K562 (cell line): Measurements from ENCODE around the gene MYO1F. TPM values are rescaled to one million over a fixed set of nuclear protein-coding genes. Genes with fewer than 3 reads are reported as not detected.

Source experiments
- ATAC-seq: fragments of 200-7000 bp; cut with Tn5 transposase; 3 replicates; pipeline ENCODE4 v1.9.1; 2020; ENCODE audit warnings: moderate library complexity
- BruUV-seq: library from RNA; stranded (reverse); fragments of 400-500 nt; replicated peaks from 2 replicates; lab custom pipeline; 2021; lab: Mats Ljungman, UMichigan
- CTCF ChIA-PET: fragments of 300-600 bp; formaldehyde crosslinking; extraction: SDS; loops from one replicate; lab custom pipeline; 2021; ENCODE audit warnings: low intra/inter-chr PET ratio; lab: Yijun Ruan, JAX
- POLR2A ChIA-PET: fragments of 300-600, 350-650 bp; sonication (Branson Sonifier 250); formaldehyde crosslinking; extraction: SDS; loops from one replicate; lab custom pipeline; 2021; ENCODE audit warnings: antibody characterized with exemption, inconsistent platforms; lab: Yijun Ruan, JAX
- DNase-seq, 4 experiments: peaks; one replicate each; pipeline versions ENCODE4 v3.0.0 to v3.0.0-alpha.2; 2011 to 2018; ENCODE audit warnings: low spot score in 3 of 4, mixed read lengths in 3 of 4; ENCODE audit errors: extremely low read depth in 1 of 4
- FAIRE-seq: peaks from 2 replicates; lab custom pipeline; 2011; peaks lifted over from hg19 to GRCh38; lab: Jason Lieb, UNC
- H2AFZ ChIP-seq: 2 replicates; pipeline ENCODE4 v1.6.0; 2011; ENCODE audit warnings: low read depth, low read length, control low read depth, inconsistent platforms
- H3K27ac ChIP-seq: fragments of 200-600 bp; 3 replicates; pipeline ENCODE4 v1.8.0; 2011; ENCODE audit warnings: low read depth, mild to moderate bottlenecking, control low read depth, inconsistent platforms, low read length, moderate library complexity, mixed read lengths; ENCODE audit errors: extremely low read depth
- H3K27me3 ChIP-seq, 2 experiments: fragments of 300-600 bp in 1 of 2; 2 replicates in 1 of 2; 3 replicates in 1 of 2; pipeline versions ENCODE4 v1.6.0 to v1.8.0; 2011; ENCODE audit warnings: inconsistent platforms in 2 of 2, low read length in 2 of 2, mild to moderate bottlenecking in 1 of 2, mixed read lengths in 1 of 2, moderate library complexity in 1 of 2; ENCODE audit not compliant: control insufficient read depth in 2 of 2, insufficient read depth in 2 of 2
- H3K36me3 ChIP-seq: fragments of 300-600 bp; 3 replicates; pipeline ENCODE4 v1.8.0; 2011; ENCODE audit warnings: mild to moderate bottlenecking, low read length, inconsistent platforms; ENCODE audit not compliant: control insufficient read depth, insufficient read depth
- H3K4me1 ChIP-seq, 2 experiments: fragments of 200-600 bp in 1 of 2; replicated peaks in 1 of 2; 2 replicates in 1 of 2; 3 replicates in 1 of 2; pipeline versions ENCODE4 v1.5.1 to v1.8.0; 2011; ENCODE audit warnings: inconsistent platforms in 2 of 2, low read length in 2 of 2, mild to moderate bottlenecking in 1 of 2, mixed read lengths in 1 of 2, moderate library complexity in 1 of 2; ENCODE audit not compliant: control insufficient read depth in 2 of 2, insufficient read depth in 2 of 2
- H3K4me2 ChIP-seq: 2 replicates; pipeline ENCODE4 v1.6.1; 2011; ENCODE audit warnings: low read length, control low read depth, inconsistent platforms, mixed read lengths; ENCODE audit not compliant: insufficient read depth
- H3K4me3 ChIP-seq: fragments of 200-600 bp; sonication (generic), shearing (Covaris generic); 2 replicates; pipeline ENCODE4 v1.5.1; 2016; ENCODE audit warnings: control low read depth, inconsistent platforms
- H3K79me2 ChIP-seq: fragments of 200-600 bp; 3 replicates; pipeline ENCODE4 v1.8.0; 2011; ENCODE audit warnings: low read length, inconsistent platforms; ENCODE audit not compliant: control insufficient read depth, insufficient read depth
- H3K9ac ChIP-seq, 2 experiments: 2 replicates each; pipeline versions ENCODE4 v1.6.0 to v1.6.1; 2011; ENCODE audit warnings: low read depth in 2 of 2, low read length in 2 of 2, control low read depth in 1 of 2, inconsistent platforms in 1 of 2, mild to moderate bottlenecking in 1 of 2, mixed read lengths in 1 of 2; ENCODE audit not compliant: insufficient read depth in 1 of 2
- H3K9me1 ChIP-seq: one replicate; pipeline ENCODE4 v1.6.0; 2011; ENCODE audit warnings: inconsistent platforms, mild to moderate bottlenecking, low read length, moderate library complexity; ENCODE audit not compliant: control insufficient read depth, insufficient read depth
- H3K9me3 ChIP-seq: replicated peaks from 2 replicates; pipeline ENCODE4 v1.5.1; 2011; ENCODE audit warnings: low read depth, low read length, inconsistent platforms; ENCODE audit not compliant: control insufficient read depth, insufficient read depth
- H4K20me1 ChIP-seq: replicated peaks from 2 replicates; pipeline ENCODE4 v1.6.1; 2011; ENCODE audit warnings: low read length, inconsistent platforms, mixed read lengths; ENCODE audit not compliant: control insufficient read depth, insufficient read depth
- CBX2 ChIP-seq: fragments of 200-600 bp; sonication (generic); IDR thresholded peaks from one replicate; pipeline ENCODE4 v1.6.1; 2012; ENCODE audit warnings: mild to moderate bottlenecking, low read length, inconsistent platforms; ENCODE audit not compliant: insufficient read depth, poor library complexity, severe bottlenecking
- FOXA1 ChIP-seq: fragments of 450-650 bp; IDR thresholded peaks from 2 replicates; pipeline ENCODE4 v1.6.1; 2016; ENCODE audit warnings: mild to moderate bottlenecking, borderline replicate concordance
- JUNB ChIP-seq: fragments of 450-650 bp; formaldehyde crosslinking; conservative IDR thresholded peaks from 2 replicates; pipeline ENCODE4 v1.4.0; 2020; ENCODE audit warnings: mild to moderate bottlenecking
- PHTF2 ChIP-seq: fragments of 250-450 bp; sonication (Bioruptor Pico); IDR thresholded peaks from 2 replicates; pipeline ENCODE4 v1.5.0; 2021; ENCODE audit warnings: mild to moderate bottlenecking
- PTBP1 ChIP-seq: fragments of 200-400 bp; formaldehyde crosslinking; IDR thresholded peaks from 2 replicates; pipeline ENCODE4 v1.6.1; 2017; ENCODE audit warnings: low read depth, low read length
- ZNF224 ChIP-seq: sonication (generic); formaldehyde crosslinking; IDR thresholded peaks from 2 replicates; pipeline ENCODE4 v1.8.0; 2022; ENCODE audit warnings: mild to moderate bottlenecking, missing genetic modification reagents
- whole genome bisulfite sequencing: fragments of 100-300 bp; shearing (Covaris generic); methylation state at CpG from one replicate; pipeline ENCODE4 v1.1.6; 2016; ENCODE audit warnings: low coverage, mixed read lengths; ENCODE audit not compliant: insufficient coverage; ENCODE audit errors: missing lambda C conversion rate; 5-methylcytosine and 5-hydroxymethylcytosine counted together
- in situ Hi-C: fragments of 300-500 bp; cut with MboI; formaldehyde crosslinking; loops from 4 replicates; pipeline ENCODE4 v1.15.0; 2018; ENCODE audit warnings: inconsistent platforms, mixed read lengths
- intact Hi-C: fragments of 100-400 bp; cut with micrococcal nuclease; formaldehyde crosslinking; loops from 2 replicates; pipeline ENCODE4 v1.14.2; 2022
- polyA plus RNA-seq, 8 experiments: library from polyadenylated mRNA; depleted of rRNA in 4 of 8; stranded (reverse) in 5 of 8; unstranded in 3 of 8; fragments of >200 nt; fragmentation: Nextera tagmentation in 2 of 8; fragmentation: Illumina TruSeq in 1 of 8; extraction: Ambion mirVana in 2 of 8; extraction: Trizol in 1 of 8; gene quantifications; 2 replicates each; pipeline versions ENCODE4 v1.2.1 to v1.2.3, GENCODE V29; 2011 to 2014; ENCODE audit warnings: inconsistent platforms in 1 of 8, missing spikeins in 1 of 8
- total RNA-seq, 7 experiments: library from RNA; depleted of rRNA in 6 of 7; stranded (reverse); fragments of >200 nt in 6 of 7; fragmentation: Illumina TruSeq in 2 of 7; extraction: Trizol in 2 of 7; gene quantifications; 2 replicates each; pipeline versions ENCODE4 v1.2.1 to v1.2.3, GENCODE V29; 2011 to 2021; ENCODE audit warnings: low replicate concordance in 1 of 7
- TF ChIP-seq, protein P1 (sequence below): fragments of 450-650 bp; conservative IDR thresholded peaks from 2 replicates; pipeline ENCODE4 v1.6.1; 2016; ENCODE audit warnings: missing genetic modification characterization, low read depth, mild to moderate bottlenecking, missing compliant biosample characterization, moderate library complexity
- TF ChIP-seq, protein P2 (sequence below), 3 experiments: IDR thresholded peaks in 2 of 3; conservative IDR thresholded peaks in 1 of 3; 2 replicates each; pipeline ENCODE4 v1.5.1; 2011 to 2012; ENCODE audit warnings: low read length in 3 of 3, mild to moderate bottlenecking in 3 of 3, control low read depth in 2 of 3, improper control_type of control experiment in 1 of 3, inconsistent platforms in 1 of 3, low read depth in 1 of 3, mixed read lengths in 1 of 3, moderate library complexity in 1 of 3; ENCODE audit not compliant: insufficient read depth in 2 of 3
- TF ChIP-seq, protein P3 (sequence below): fragments of 450-650 bp; formaldehyde crosslinking; IDR thresholded peaks from 2 replicates; pipeline ENCODE4 v1.4.0; 2020; ENCODE audit warnings: mild to moderate bottlenecking, mixed read lengths
- TF ChIP-seq, protein P4 (sequence below): sonication (generic); formaldehyde crosslinking; IDR thresholded peaks from 2 replicates; pipeline ENCODE4 v1.8.0; 2022; ENCODE audit warnings: missing genetic modification reagents, mild to moderate bottlenecking, moderate library complexity, borderline replicate concordance

MYO1F gene
- total and polyA plus RNA-seq, 9 of the 15 experiments (the other 6 are each of a cell fraction or from before 2014, with no cell fraction given) = 0.78 to 9.4 (median 4.3) TPM

DNA sequence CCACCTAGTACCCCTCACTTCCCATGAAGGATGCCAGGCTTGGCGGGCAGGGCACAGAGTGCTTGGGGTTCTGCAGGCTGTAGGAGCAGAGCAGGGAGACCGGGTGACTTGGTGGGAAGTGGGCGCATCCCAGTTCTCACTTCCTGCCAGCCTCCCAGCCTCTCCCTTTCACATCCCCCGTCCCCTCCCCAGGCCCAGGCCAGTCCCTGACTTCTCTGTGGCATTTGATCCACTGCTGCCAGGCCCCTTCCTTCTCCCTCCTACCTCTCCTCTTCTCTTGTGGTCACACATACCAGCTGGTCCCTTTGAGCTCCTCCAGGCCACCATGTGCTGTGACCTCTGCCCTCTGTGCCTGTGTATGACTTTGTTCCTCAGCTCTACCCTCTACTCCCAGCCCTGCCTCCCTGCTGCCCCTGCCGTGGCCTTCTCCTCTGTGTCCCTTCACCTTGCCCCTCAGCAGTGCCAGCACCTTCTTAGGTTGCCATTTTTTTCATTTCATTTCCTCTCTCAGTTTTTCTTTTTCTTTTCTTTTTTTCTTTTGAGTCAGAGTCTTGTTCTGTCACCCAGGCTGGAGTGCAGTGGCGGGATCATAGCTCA lies 19.5 kb downstream of the MYO1F start:
- Histone ChIP-seq H2AFZ (no peak overlapping the region), H3K9me3 (no peaks in the 10 kb centered on the region)
- TF ChIP-seq, protein P1, sequence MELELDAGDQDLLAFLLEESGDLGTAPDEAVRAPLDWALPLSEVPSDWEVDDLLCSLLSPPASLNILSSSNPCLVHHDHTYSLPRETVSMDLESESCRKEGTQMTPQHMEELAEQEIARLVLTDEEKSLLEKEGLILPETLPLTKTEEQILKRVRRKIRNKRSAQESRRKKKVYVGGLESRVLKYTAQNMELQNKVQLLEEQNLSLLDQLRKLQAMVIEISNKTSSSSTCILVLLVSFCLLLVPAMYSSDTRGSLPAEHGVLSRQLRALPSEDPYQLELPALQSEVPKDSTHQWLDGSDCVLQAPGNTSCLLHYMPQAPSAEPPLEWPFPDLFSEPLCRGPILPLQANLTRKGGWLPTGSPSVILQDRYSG (tag) = no peak
- TF ChIP-seq FOXA1 (no peak), JUNB (no peak), PHTF2 (CRISPR knock-in tag) (no peak), PTBP1 (no peak), CBX2 (no peak), ZNF224 (no peak)
- TF ChIP-seq, protein P2, sequence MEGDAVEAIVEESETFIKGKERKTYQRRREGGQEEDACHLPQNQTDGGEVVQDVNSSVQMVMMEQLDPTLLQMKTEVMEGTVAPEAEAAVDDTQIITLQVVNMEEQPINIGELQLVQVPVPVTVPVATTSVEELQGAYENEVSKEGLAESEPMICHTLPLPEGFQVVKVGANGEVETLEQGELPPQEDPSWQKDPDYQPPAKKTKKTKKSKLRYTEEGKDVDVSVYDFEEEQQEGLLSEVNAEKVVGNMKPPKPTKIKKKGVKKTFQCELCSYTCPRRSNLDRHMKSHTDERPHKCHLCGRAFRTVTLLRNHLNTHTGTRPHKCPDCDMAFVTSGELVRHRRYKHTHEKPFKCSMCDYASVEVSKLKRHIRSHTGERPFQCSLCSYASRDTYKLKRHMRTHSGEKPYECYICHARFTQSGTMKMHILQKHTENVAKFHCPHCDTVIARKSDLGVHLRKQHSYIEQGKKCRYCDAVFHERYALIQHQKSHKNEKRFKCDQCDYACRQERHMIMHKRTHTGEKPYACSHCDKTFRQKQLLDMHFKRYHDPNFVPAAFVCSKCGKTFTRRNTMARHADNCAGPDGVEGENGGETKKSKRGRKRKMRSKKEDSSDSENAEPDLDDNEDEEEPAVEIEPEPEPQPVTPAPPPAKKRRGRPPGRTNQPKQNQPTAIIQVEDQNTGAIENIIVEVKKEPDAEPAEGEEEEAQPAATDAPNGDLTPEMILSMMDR (IDR thresholded peaks at IDR 0.05 in 2 of 3, conservative IDR thresholded peaks at IDR 0.05 in 1 of 3; ENCODE audit: insufficient read depth in 2 of 3, low read depth in 1 of 3, low read length in 3 of 3) = no peak
- TF ChIP-seq, protein P3, sequence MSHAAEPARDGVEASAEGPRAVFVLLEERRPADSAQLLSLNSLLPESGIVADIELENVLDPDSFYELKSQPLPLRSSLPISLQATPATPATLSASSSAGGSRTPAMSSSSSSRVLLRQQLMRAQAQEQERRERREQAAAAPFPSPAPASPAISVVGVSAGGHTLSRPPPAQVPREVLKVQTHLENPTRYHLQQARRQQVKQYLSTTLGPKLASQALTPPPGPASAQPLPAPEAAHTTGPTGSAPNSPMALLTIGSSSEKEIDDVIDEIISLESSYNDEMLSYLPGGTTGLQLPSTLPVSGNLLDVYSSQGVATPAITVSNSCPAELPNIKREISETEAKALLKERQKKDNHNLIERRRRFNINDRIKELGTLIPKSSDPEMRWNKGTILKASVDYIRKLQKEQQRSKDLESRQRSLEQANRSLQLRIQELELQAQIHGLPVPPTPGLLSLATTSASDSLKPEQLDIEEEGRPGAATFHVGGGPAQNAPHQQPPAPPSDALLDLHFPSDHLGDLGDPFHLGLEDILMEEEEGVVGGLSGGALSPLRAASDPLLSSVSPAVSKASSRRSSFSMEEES (CRISPR knock-in tag) = no peak
- TF ChIP-seq, protein P4, sequence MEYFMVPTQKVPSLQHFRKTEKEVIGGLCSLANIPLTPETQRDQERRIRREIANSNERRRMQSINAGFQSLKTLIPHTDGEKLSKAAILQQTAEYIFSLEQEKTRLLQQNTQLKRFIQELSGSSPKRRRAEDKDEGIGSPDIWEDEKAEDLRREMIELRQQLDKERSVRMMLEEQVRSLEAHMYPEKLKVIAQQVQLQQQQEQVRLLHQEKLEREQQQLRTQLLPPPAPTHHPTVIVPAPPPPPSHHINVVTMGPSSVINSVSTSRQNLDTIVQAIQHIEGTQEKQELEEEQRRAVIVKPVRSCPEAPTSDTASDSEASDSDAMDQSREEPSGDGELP = no peak
- TF ChIP-seq, all 486 proteins: peak for 0
- no peak for DNase-seq
- Histone ChIP-seq H4K20me1 (no peaks in the 10 kb centered on the region), H3K9ac (no peak overlapping the region; a peak in 1 of 4 replicates), H3K27me3 (peaks cover 2 to 8% of the 10 kb centered on the region in 2 experiments; a peak in 2 of 5 replicates), H3K27ac (no peak overlapping the region), H3K9me1 (no peaks in the 10 kb centered on the region), H3K79me2 (no peaks in the 10 kb centered on the region), H3K4me1 (peaks cover 0 to 8% of the 10 kb centered on the region in 2 experiments; a peak in 2 of 5 replicates), H3K4me2 (no peak overlapping the region), H3K4me3 (no peak overlapping the region), H3K36me3 (no peaks in the 10 kb centered on the region)
- intact Hi-C loops = no loop called here
- WGBS = 14% methylated on average over 5 of the region's 6 CpGs
- CTCF ChIA-PET = no interaction called here
- BruUV-seq = no TSS peak
- no peak; the same call in 2 of the 3 replicates for ATAC-seq
- POLR2A ChIA-PET = interaction anchor here (1.1 kb wide), 1 partner anchor 11 kb away, joined by 3 read pairs; no protein-coding TSS in a partner anchor
- in situ Hi-C loops = no loop called here
- no peak for FAIRE-seq
